Measurements from ENCODE around the gene NCAM2. TPM values are rescaled to one million over a fixed set of nuclear protein-coding genes. Genes with fewer than 3 reads are reported as not detected.

The NCAM2 gene
- total and polyA plus RNA-seq, 2 experiments from 2014 or later, result 0.36 to 0.83 TPM

- no peak for TF ChIP-seq ZNF462 (CRISPR knock-in tag; IDR thresholded peaks at IDR 0.05)
- no peak for TF ChIP-seq STAT1 (IDR thresholded peaks at IDR 0.05; ENCODE audit: unreplicated experiment)
- TF ChIP-seq ZNF331 (CRISPR knock-in tag; IDR thresholded peaks at IDR 0.05; ENCODE audit: low read depth), result no peak
- no peak for TF ChIP-seq EZH2phosphoT487 (IDR thresholded peaks at IDR 0.05; ENCODE audit: unreplicated experiment)
- TF ChIP-seq REST (IDR thresholded peaks at IDR 0.05; ENCODE audit: unreplicated experiment), result no peak
Observed at GRCh38 chr21:21158376-21158918, 160.2 kb downstream of the NCAM2 start (continued).

Data from GM23338 (cell line).